ENCODE data around the gene NCOA7. TPM values are rescaled to one million over a fixed set of nuclear protein-coding genes. Genes with fewer than 3 reads are reported as not detected.

Gene NCOA7
- total RNA-seq, 1 experiment from 2014 or later = 13.8 TPM

DNA sequence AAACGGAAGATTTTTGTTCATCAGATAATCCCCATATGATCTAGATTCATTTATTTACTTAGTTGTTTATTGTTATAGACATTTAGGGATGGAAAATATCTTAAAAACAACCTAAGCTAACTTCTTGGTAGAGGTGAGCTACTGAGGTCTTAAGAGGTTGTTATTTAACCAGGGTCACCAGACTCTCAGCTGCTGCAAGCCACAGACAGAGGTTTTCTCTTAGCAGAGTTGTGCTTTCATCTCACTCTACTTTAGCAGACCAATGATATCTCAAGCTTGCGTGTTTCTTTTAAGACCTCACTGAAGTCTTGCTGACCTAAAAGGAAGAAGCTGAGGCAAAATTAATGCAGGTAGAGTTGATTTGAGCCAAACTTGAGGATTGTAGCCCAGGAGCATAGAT is 43.6 kb downstream of the NCOA7 start (continued):
- TF ChIP-seq, protein P1, sequence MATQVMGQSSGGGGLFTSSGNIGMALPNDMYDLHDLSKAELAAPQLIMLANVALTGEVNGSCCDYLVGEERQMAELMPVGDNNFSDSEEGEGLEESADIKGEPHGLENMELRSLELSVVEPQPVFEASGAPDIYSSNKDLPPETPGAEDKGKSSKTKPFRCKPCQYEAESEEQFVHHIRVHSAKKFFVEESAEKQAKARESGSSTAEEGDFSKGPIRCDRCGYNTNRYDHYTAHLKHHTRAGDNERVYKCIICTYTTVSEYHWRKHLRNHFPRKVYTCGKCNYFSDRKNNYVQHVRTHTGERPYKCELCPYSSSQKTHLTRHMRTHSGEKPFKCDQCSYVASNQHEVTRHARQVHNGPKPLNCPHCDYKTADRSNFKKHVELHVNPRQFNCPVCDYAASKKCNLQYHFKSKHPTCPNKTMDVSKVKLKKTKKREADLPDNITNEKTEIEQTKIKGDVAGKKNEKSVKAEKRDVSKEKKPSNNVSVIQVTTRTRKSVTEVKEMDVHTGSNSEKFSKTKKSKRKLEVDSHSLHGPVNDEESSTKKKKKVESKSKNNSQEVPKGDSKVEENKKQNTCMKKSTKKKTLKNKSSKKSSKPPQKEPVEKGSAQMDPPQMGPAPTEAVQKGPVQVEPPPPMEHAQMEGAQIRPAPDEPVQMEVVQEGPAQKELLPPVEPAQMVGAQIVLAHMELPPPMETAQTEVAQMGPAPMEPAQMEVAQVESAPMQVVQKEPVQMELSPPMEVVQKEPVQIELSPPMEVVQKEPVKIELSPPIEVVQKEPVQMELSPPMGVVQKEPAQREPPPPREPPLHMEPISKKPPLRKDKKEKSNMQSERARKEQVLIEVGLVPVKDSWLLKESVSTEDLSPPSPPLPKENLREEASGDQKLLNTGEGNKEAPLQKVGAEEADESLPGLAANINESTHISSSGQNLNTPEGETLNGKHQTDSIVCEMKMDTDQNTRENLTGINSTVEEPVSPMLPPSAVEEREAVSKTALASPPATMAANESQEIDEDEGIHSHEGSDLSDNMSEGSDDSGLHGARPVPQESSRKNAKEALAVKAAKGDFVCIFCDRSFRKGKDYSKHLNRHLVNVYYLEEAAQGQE (IDR thresholded peaks at IDR 0.05; ENCODE audit: low read depth) = no peak
- TF ChIP-seq SRF (IDR thresholded peaks at IDR 0.05; ENCODE audit: low read depth) (no peak), EZH2phosphoT487 (IDR thresholded peaks at IDR 0.05; ENCODE audit: borderline replicate concordance) (no peak), JUND (IDR thresholded peaks at IDR 0.05) (no peak), ZFX (IDR thresholded peaks at IDR 0.05) (no peak)
- TF ChIP-seq, protein P2, sequence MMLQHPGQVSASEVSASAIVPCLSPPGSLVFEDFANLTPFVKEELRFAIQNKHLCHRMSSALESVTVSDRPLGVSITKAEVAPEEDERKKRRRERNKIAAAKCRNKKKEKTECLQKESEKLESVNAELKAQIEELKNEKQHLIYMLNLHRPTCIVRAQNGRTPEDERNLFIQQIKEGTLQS (IDR thresholded peaks at IDR 0.05) = no peak
- TF ChIP-seq, protein P3, sequence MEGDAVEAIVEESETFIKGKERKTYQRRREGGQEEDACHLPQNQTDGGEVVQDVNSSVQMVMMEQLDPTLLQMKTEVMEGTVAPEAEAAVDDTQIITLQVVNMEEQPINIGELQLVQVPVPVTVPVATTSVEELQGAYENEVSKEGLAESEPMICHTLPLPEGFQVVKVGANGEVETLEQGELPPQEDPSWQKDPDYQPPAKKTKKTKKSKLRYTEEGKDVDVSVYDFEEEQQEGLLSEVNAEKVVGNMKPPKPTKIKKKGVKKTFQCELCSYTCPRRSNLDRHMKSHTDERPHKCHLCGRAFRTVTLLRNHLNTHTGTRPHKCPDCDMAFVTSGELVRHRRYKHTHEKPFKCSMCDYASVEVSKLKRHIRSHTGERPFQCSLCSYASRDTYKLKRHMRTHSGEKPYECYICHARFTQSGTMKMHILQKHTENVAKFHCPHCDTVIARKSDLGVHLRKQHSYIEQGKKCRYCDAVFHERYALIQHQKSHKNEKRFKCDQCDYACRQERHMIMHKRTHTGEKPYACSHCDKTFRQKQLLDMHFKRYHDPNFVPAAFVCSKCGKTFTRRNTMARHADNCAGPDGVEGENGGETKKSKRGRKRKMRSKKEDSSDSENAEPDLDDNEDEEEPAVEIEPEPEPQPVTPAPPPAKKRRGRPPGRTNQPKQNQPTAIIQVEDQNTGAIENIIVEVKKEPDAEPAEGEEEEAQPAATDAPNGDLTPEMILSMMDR (IDR thresholded peaks at IDR 0.05 in 2 of 3, conservative IDR thresholded peaks at IDR 0.05 in 1 of 3; ENCODE audit: borderline replicate concordance in 1 of 3, insufficient read depth in 1 of 3, low read depth in 2 of 3, low read length in 2 of 3) = no peak

DNA sequence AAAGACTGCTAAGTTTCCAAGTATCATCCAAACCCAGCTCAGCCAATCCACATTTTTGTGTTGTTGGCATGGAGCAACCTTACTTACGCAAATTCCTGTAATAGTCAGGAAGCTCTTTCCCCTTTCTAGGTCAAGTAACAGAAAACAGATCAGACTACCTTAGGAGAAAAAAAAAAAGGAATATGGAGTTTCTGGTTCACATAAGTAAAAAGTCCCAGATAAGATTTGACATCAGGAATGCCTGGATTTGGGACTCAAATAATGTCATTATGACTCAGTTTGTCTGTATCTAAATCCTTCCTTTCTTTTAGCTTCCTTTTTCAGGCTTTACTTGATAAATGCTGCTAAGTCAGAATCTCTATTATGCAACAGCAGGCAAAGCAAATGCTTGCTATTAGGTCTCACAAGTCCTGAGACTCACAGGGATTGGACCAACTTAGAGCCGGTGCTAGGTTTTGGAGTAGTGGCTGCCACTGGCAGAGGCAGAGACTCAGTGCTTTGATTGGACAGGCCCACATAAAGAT is 44.5 kb downstream of the NCOA7 start:
- Histone ChIP-seq H3K36me3 (ENCODE audit: control insufficient read depth in 1 of 2, insufficient read depth in 2 of 2, low read length in 2 of 2) (no peaks in the 10 kb centered on the region), H3K4me1 (ENCODE audit: control insufficient read depth in 1 of 2, insufficient read depth in 2 of 2, low read length in 2 of 2) (no peaks in the 10 kb centered on the region), H3K4me3 (replicated peaks in 1 of 2; ENCODE audit: low read depth in 1 of 2, low read length in 2 of 2) (no peak overlapping the region), H2AFZ (ENCODE audit: low read depth, low read length, poor library complexity, severe bottlenecking) (no peak overlapping the region), H4K20me1 (ENCODE audit: insufficient read depth) (no peaks in the 10 kb centered on the region), H3K9me2 (ENCODE audit: insufficient read depth) (no peaks in the 10 kb centered on the region), H3K27me3 (ENCODE audit: insufficient read depth, low read length) (no peaks in the 10 kb centered on the region), H3K79me2 (ENCODE audit: insufficient read depth, low read length) (no peaks in the 10 kb centered on the region), H3K4me2 (ENCODE audit: low read length) (no peak overlapping the region), H3K27ac (ENCODE audit: low read depth, low read length) (no peak overlapping the region), H3K9ac (ENCODE audit: low read length) (no peak overlapping the region), H3K9me3 (ENCODE audit: control insufficient read depth in 1 of 2, insufficient read depth in 1 of 2, low read depth in 1 of 2, low read length in 2 of 2) (no peaks in the 10 kb centered on the region)
- ChIA-PET CTCF (no interaction called here), POLR2A (no interaction called here), RAD21 (ENCODE audit: low non-redundant PET in 1 of 2, low total read pairs in 2 of 2, uncharacterized antibody in 2 of 2, unreplicated experiment in 2 of 2) (no interaction called here)
- ATAC-seq (no peak), DNase-seq (ENCODE audit: low read depth, low spot score) (no peak)
- intact Hi-C loops (cut with micrococcal nuclease) = no loop called here
- BruUV-seq (replicated peaks) = no TSS peak
- TF ChIP-seq ZFX (IDR thresholded peaks at IDR 0.05) (no peak), JUND (IDR thresholded peaks at IDR 0.05) (no peak), ELF1 (IDR thresholded peaks at IDR 0.05; ENCODE audit: borderline replicate concordance, low read depth) (no peak), EZH2 (IDR thresholded peaks at IDR 0.05) (no peak), ZNF274 (IDR thresholded peaks at IDR 0.05; ENCODE audit: low read depth, low read length) (no peak), SP1 (IDR thresholded peaks at IDR 0.05; ENCODE audit: low read depth) (no peak)
- TF ChIP-seq, protein P1 (IDR thresholded peaks at IDR 0.05; ENCODE audit: low read depth) = no peak
- TF ChIP-seq, protein P3 (IDR thresholded peaks at IDR 0.05 in 2 of 3, conservative IDR thresholded peaks at IDR 0.05 in 1 of 3; ENCODE audit: borderline replicate concordance in 1 of 3, insufficient read depth in 1 of 3, low read depth in 2 of 3, low read length in 2 of 3) = no peak
- TF ChIP-seq, protein P2 (IDR thresholded peaks at IDR 0.05) = no peak
